HepG2 (cell line): ENCODE data around the gene USP12. TPM values are rescaled to one million over a fixed set of nuclear protein-coding genes. Genes with fewer than 3 reads are reported as not detected.

ENCODE experiments used
- ATAC-seq: fragments of 200-7000 bp; cut with Tn5 transposase; 3 replicates; pipeline ENCODE4 v1.9.1; 2020; ENCODE audit warnings: mild to moderate bottlenecking, moderate library complexity
- BruUV-seq: library from RNA; stranded (reverse); fragments of 400-500 nt; replicated peaks from 2 replicates; lab custom pipeline; 2021; lab: Mats Ljungman, UMichigan
- CTCF ChIA-PET: fragments of 300-600 bp; formaldehyde crosslinking; extraction: SDS; loops from one replicate; lab custom pipeline; 2021; ENCODE audit warnings: low total read pairs, inconsistent platforms, low intra/inter-chr PET ratio; lab: Yijun Ruan, JAX
- POLR2A ChIA-PET: fragments of 350-600 bp; sonication (Branson Sonifier 250); formaldehyde crosslinking; loops from one replicate; lab custom pipeline; 2020; ENCODE audit warnings: antibody characterized with exemption, inconsistent platforms; lab: Yijun Ruan, JAX
- DNase-seq: peaks from one replicate; pipeline ENCODE4 v3.0.0-alpha.2; 2015; ENCODE audit warnings: low spot score
- FAIRE-seq: peaks from 3 replicates; lab custom pipeline; 2011; peaks lifted over from hg19 to GRCh38; lab: Jason Lieb, UNC
- H2AFZ ChIP-seq: one replicate; pipeline ENCODE4 v1.6.1; 2011; ENCODE audit warnings: low read length, inconsistent platforms
- H3K27ac ChIP-seq: fragments of 300-600 bp; 3 replicates; pipeline ENCODE4 v1.8.0; 2011; ENCODE audit warnings: mixed run types, mild to moderate bottlenecking, mixed read lengths, low read length, inconsistent platforms; ENCODE audit not compliant: insufficient read depth; ENCODE audit errors: extremely low read length
- H3K27me3 ChIP-seq, 2 experiments: fragments of 200-600 bp in 1 of 2; 2 replicates in 1 of 2; 3 replicates in 1 of 2; pipeline versions ENCODE4 v1.6.0 to v1.8.0; 2011; ENCODE audit warnings: low read length in 2 of 2, mild to moderate bottlenecking in 2 of 2, moderate library complexity in 2 of 2, inconsistent platforms in 1 of 2; ENCODE audit not compliant: insufficient read depth in 2 of 2, control insufficient read depth in 1 of 2
- H3K36me3 ChIP-seq, 2 experiments: fragments of 200-600 bp in 1 of 2; replicated peaks in 1 of 2; 2 replicates in 1 of 2; 3 replicates in 1 of 2; pipeline versions ENCODE4 v1.5.1 to v1.8.0; 2011; ENCODE audit warnings: low read length in 2 of 2, inconsistent platforms in 1 of 2; ENCODE audit not compliant: insufficient read depth in 2 of 2, control insufficient read depth in 1 of 2
- H3K4me1 ChIP-seq: 2 replicates; pipeline ENCODE4 v1.5.1; 2012; ENCODE audit warnings: low read length, inconsistent platforms; ENCODE audit not compliant: insufficient read depth
- H3K4me2 ChIP-seq: 2 replicates; pipeline ENCODE4 v1.6.0; 2011; ENCODE audit warnings: low read depth, low read length, inconsistent platforms
- H3K4me3 ChIP-seq, 3 experiments: fragments of 200-600 bp in 1 of 3; sonication (generic), shearing (Covaris generic) in 1 of 3; replicated peaks in 1 of 3; 2 replicates each; pipeline ENCODE4 v1.5.1; 2011 to 2016; ENCODE audit warnings: low read length in 3 of 3, inconsistent platforms in 2 of 3, low read depth in 2 of 3, mild to moderate bottlenecking in 2 of 3, control low read depth in 1 of 3, mixed read lengths in 1 of 3; ENCODE audit not compliant: insufficient read depth in 1 of 3
- H3K79me2 ChIP-seq: one replicate; pipeline ENCODE4 v1.6.1; 2011; ENCODE audit warnings: low read length, inconsistent platforms; ENCODE audit not compliant: insufficient read depth
- H3K9ac ChIP-seq: 2 replicates; pipeline ENCODE4 v1.6.0; 2011; ENCODE audit warnings: mild to moderate bottlenecking, low read depth, low read length, inconsistent platforms; ENCODE audit not compliant: insufficient read depth
- H3K9me3 ChIP-seq: 2 replicates; pipeline ENCODE4 v1.5.1; 2012; ENCODE audit warnings: mild to moderate bottlenecking, low read length
- H4K20me1 ChIP-seq: 2 replicates; pipeline ENCODE4 v1.6.0; 2011; ENCODE audit warnings: inconsistent platforms, mild to moderate bottlenecking, low read length, moderate library complexity; ENCODE audit not compliant: insufficient read depth
- AKAP8 ChIP-seq: sonication (generic); formaldehyde crosslinking; IDR thresholded peaks from 2 replicates; pipeline ENCODE4 v1.5.1; 2020; ENCODE audit warnings: mild to moderate bottlenecking, missing genetic modification reagents
- EHMT2 ChIP-seq: fragments of 200-600 bp; sonication (generic); IDR thresholded peaks from 2 replicates; pipeline ENCODE4 v1.7.0; 2017; ENCODE audit warnings: antibody characterized with exemption, low read depth, low read length, borderline replicate concordance
- FOXA1 ChIP-seq, 2 experiments: fragments of 450-650 bp in 1 of 2; sonication (generic) in 1 of 2; formaldehyde crosslinking in 1 of 2; IDR thresholded peaks; 2 replicates each; pipeline versions ENCODE4 v1.4.0 to v1.6.1; 2016 to 2020; ENCODE audit warnings: missing genetic modification reagents in 1 of 2
- HNRNPLL ChIP-seq: fragments of 200-400 bp; formaldehyde crosslinking; IDR thresholded peaks from 2 replicates; pipeline ENCODE4 v1.6.1; 2017; ENCODE audit warnings: mild to moderate bottlenecking, low read depth, low read length; ENCODE audit not compliant: poor library complexity, severe bottlenecking
- HOXA9 ChIP-seq: sonication (generic); formaldehyde crosslinking; IDR thresholded peaks from 2 replicates; pipeline ENCODE4 v1.8.1; 2022; ENCODE audit warnings: missing genetic modification reagents, mild to moderate bottlenecking, moderate library complexity, borderline replicate concordance
- SETDB1 ChIP-seq: sonication (generic); formaldehyde crosslinking; IDR thresholded peaks from 2 replicates; pipeline ENCODE4 v1.5.1; 2020; ENCODE audit warnings: missing genetic modification reagents, mild to moderate bottlenecking, borderline replicate concordance
- SMAD1 ChIP-seq: sonication (generic); formaldehyde crosslinking; IDR thresholded peaks from 2 replicates; pipeline ENCODE4 v1.4.0; 2020; ENCODE audit warnings: missing genetic modification reagents, low read depth, mild to moderate bottlenecking, borderline replicate concordance
- SNAI1 ChIP-seq: sonication (generic); formaldehyde crosslinking; IDR thresholded peaks from 2 replicates; pipeline ENCODE4 v1.5.0; 2020; ENCODE audit warnings: mild to moderate bottlenecking, missing genetic modification reagents, borderline replicate concordance
- ZNF253 ChIP-seq: sonication (generic); formaldehyde crosslinking; IDR thresholded peaks from 2 replicates; pipeline ENCODE4 v1.8.0; 2022; ENCODE audit warnings: mild to moderate bottlenecking, missing genetic modification reagents, borderline replicate concordance
- ZNF605 ChIP-seq: sonication (generic); formaldehyde crosslinking; IDR thresholded peaks from 2 replicates; pipeline ENCODE4 v1.8.0; 2022; ENCODE audit warnings: mild to moderate bottlenecking, missing genetic modification reagents
- ZNF737 ChIP-seq: sonication (generic); formaldehyde crosslinking; IDR thresholded peaks from 2 replicates; pipeline ENCODE4 v1.5.0; 2020; ENCODE audit warnings: missing genetic modification reagents, mild to moderate bottlenecking, borderline replicate concordance
- ZSCAN29 ChIP-seq: sonication (generic); formaldehyde crosslinking; conservative IDR thresholded peaks from 2 replicates; pipeline ENCODE4 v1.4.0; 2020; ENCODE audit warnings: mild to moderate bottlenecking, missing genetic modification reagents
- WGBS: methylation state at CpG from one replicate; pipeline ENCODE4 v1.1.6; 2017; ENCODE audit warnings: low lambda C conversion rate; 5-methylcytosine and 5-hydroxymethylcytosine counted together
- in situ Hi-C: cut with HindIII; loops from 2 replicates; pipeline ENCODE4 v1.10.0; 2017; ENCODE audit warnings: low pct_unique_long_range_greater_than_20kb; ENCODE audit not compliant: extremely low pct_ligation_motif_present
- intact Hi-C: fragments of 100-400 bp; cut with micrococcal nuclease; formaldehyde crosslinking; loops from one replicate; pipeline ENCODE4 v1.10.0; 2022; ENCODE audit not compliant: unreplicated experiment
- polyA plus RNA-seq, 8 experiments: library from polyadenylated mRNA; depleted of rRNA in 3 of 8; stranded (reverse) in 7 of 8; unstranded in 1 of 8; fragments of >200 nt; fragmentation: Illumina TruSeq in 4 of 8; extraction: Trizol in 4 of 8; gene quantifications; 2 replicates each; pipeline versions ENCODE4 v1.2.1 to v1.2.3, GENCODE V29; 2011 to 2016; ENCODE audit warnings: low read depth in 4 of 8, missing spikeins in 1 of 8, mixed read lengths in 1 of 8; ENCODE audit not compliant: insufficient read depth in 1 of 8
- total RNA-seq, 5 experiments: library from RNA; depleted of rRNA; stranded (reverse); fragments of >200 nt; fragmentation: Illumina TruSeq; extraction: Trizol; gene quantifications; 2 replicates each; pipeline ENCODE4 v1.2.3, GENCODE V29; 2016; ENCODE audit warnings: low read depth in 1 of 5
- TF ChIP-seq, protein P1 (sequence below): sonication (generic); formaldehyde crosslinking; IDR thresholded peaks from 2 replicates; pipeline ENCODE4 v1.8.0; 2023; ENCODE audit warnings: mild to moderate bottlenecking, missing genetic modification reagents
- TF ChIP-seq, protein P2 (sequence below): sonication (generic); formaldehyde crosslinking; IDR thresholded peaks from 2 replicates; pipeline ENCODE4 v1.4.0; 2020; ENCODE audit warnings: missing genetic modification reagents
- TF ChIP-seq, protein P3 (sequence below): IDR thresholded peaks from 2 replicates; pipeline ENCODE4 v1.6.1; 2016; ENCODE audit warnings: low read depth, control low read depth
- TF ChIP-seq, protein P4 (sequence below): sonication (generic); formaldehyde crosslinking; IDR thresholded peaks from 2 replicates; pipeline ENCODE4 v1.4.0; 2020; ENCODE audit warnings: missing genetic modification reagents
- TF ChIP-seq, protein P5 (sequence below): sonication (generic); formaldehyde crosslinking; IDR thresholded peaks from 2 replicates; pipeline ENCODE4 v1.8.0; 2022; ENCODE audit warnings: missing genetic modification reagents, mild to moderate bottlenecking, borderline replicate concordance

Gene USP12
- total and polyA plus RNA-seq, 2 of the 13 experiments (the other 11 are each of a cell fraction or from before 2014, with no cell fraction given) = 9.8 to 19.5 TPM

DNA sequence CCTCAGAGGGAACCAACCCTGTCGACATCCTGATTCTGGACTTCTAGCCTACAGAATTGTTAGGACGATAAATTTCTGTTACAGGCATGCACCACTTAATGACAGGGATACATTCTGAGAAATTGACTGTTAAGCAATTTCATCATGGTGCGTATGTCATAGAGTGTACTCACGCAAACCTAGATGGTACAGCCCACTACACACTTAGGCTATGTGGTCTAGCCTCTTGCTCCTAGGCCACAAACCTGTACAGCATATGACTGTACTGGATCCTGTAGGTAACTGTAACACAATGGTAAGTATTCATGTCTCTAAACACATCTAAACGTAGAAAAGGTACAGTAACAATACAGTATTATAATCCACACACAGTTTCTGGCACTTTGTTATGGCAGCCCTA lies 13.3 kb downstream of the USP12 start:
- in situ Hi-C loops = no loop called here
- Histone ChIP-seq H4K20me1 (no peaks in the 10 kb centered on the region; the same call in none of the 2 replicates), H3K4me3 (no peak overlapping the region)
- no peak for FAIRE-seq
- TF ChIP-seq SMAD1 (CRISPR knock-in tag) (no peak), HNRNPLL (no peak), SNAI1 (no peak), EHMT2 (no peak), HOXA9 (no peak), ZNF737 (CRISPR knock-in tag) (no peak), AKAP8 (no peak), ZNF253 (CRISPR knock-in tag) (no peak), SETDB1 (CRISPR knock-in tag) (no peak), ZNF605 (CRISPR knock-in tag) (no peak), FOXA1 (IDR thresholded peaks at IDR 0.05) (no peak), FOXA1 (CRISPR knock-in tag; IDR thresholded peaks at IDR 0.05) (no peak), ZSCAN29 (CRISPR knock-in tag) (no peak)
- TF ChIP-seq, protein P1, sequence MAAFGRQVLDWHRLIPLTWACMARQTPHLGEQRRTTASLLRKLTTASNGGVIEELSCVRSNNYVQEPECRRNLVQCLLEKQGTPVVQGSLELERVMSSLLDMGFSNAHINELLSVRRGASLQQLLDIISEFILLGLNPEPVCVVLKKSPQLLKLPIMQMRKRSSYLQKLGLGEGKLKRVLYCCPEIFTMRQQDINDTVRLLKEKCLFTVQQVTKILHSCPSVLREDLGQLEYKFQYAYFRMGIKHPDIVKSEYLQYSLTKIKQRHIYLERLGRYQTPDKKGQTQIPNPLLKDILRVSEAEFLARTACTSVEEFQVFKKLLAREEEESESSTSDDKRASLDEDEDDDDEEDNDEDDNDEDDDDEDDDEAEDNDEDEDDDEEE (CRISPR knock-in tag) = no peak
- TF ChIP-seq, protein P2, sequence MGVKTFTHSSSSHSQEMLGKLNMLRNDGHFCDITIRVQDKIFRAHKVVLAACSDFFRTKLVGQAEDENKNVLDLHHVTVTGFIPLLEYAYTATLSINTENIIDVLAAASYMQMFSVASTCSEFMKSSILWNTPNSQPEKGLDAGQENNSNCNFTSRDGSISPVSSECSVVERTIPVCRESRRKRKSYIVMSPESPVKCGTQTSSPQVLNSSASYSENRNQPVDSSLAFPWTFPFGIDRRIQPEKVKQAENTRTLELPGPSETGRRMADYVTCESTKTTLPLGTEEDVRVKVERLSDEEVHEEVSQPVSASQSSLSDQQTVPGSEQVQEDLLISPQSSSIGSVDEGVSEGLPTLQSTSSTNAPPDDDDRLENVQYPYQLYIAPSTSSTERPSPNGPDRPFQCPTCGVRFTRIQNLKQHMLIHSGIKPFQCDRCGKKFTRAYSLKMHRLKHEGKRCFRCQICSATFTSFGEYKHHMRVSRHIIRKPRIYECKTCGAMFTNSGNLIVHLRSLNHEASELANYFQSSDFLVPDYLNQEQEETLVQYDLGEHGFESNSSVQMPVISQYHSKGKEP (CRISPR knock-in tag) = no peak
- TF ChIP-seq, protein P3, sequence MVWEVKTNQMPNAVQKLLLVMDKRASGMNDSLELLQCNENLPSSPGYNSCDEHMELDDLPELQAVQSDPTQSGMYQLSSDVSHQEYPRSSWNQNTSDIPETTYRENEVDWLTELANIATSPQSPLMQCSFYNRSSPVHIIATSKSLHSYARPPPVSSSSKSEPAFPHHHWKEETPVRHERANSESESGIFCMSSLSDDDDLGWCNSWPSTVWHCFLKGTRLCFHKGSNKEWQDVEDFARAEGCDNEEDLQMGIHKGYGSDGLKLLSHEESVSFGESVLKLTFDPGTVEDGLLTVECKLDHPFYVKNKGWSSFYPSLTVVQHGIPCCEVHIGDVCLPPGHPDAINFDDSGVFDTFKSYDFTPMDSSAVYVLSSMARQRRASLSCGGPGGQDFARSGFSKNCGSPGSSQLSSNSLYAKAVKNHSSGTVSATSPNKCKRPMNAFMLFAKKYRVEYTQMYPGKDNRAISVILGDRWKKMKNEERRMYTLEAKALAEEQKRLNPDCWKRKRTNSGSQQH (CRISPR knock-in tag) = no peak
- TF ChIP-seq, protein P4, sequence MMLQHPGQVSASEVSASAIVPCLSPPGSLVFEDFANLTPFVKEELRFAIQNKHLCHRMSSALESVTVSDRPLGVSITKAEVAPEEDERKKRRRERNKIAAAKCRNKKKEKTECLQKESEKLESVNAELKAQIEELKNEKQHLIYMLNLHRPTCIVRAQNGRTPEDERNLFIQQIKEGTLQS (CRISPR knock-in tag) = no peak
- TF ChIP-seq, protein P5, sequence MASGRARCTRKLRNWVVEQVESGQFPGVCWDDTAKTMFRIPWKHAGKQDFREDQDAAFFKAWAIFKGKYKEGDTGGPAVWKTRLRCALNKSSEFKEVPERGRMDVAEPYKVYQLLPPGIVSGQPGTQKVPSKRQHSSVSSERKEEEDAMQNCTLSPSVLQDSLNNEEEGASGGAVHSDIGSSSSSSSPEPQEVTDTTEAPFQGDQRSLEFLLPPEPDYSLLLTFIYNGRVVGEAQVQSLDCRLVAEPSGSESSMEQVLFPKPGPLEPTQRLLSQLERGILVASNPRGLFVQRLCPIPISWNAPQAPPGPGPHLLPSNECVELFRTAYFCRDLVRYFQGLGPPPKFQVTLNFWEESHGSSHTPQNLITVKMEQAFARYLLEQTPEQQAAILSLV = no peak
- TF ChIP-seq, all 625 proteins: peak for 0
- DNase-seq = no peak
- Histone ChIP-seq H3K4me1 (no peaks in the 10 kb centered on the region), H3K36me3 (no peaks in the 10 kb centered on the region), H3K79me2 (peaks cover 85% of the 10 kb centered on the region), H3K9ac (no peak overlapping the region), H2AFZ (no peak overlapping the region), H3K27me3 (no peaks in the 10 kb centered on the region), H3K9me3 (no peaks in the 10 kb centered on the region), H3K27ac (no peak overlapping the region), H3K4me2 (no peak overlapping the region)
- BruUV-seq = no TSS peak
- ATAC-seq = no peak
- intact Hi-C loops = no loop called here
- WGBS = 94% methylated on average over 5 of the region's 5 CpGs
- ChIA-PET CTCF (no interaction called here), POLR2A (no interaction called here)
